HL-60 (cell line): ENCODE measurements around the gene IRGC.

ENCODE experiments used
- DNase-seq, 2 experiments: peaks; one replicate each; pipeline ENCODE4 v3.0.0-alpha.2; 2010 to 2020; ENCODE audit warnings: low read depth in 1 of 2, low spot score in 1 of 2
- H3K27ac ChIP-seq: fragments of 250-450 bp; sonication (Bioruptor Pico); replicated peaks from 2 replicates; pipeline ENCODE4 v1.5.1; 2020; ENCODE audit warnings: mild to moderate bottlenecking, moderate library complexity
- H3K27me3 ChIP-seq: fragments of 250-450 bp; sonication (Bioruptor Pico); 2 replicates; pipeline ENCODE4 v1.5.1; 2021; ENCODE audit warnings: mild to moderate bottlenecking, moderate library complexity; ENCODE audit not compliant: insufficient read depth, poor library complexity, severe bottlenecking
- H3K4me3 ChIP-seq: replicated peaks from 2 replicates; pipeline ENCODE4 v1.5.1; 2011; ENCODE audit warnings: mild to moderate bottlenecking, control low read depth, low read length; ENCODE audit not compliant: insufficient read depth
- GABPA ChIP-seq: IDR thresholded peaks from 2 replicates; pipeline ENCODE4 v1.6.1; 2012; ENCODE audit warnings: low read depth
- POLR2AphosphoS5 ChIP-seq: IDR thresholded peaks from 2 replicates; pipeline ENCODE4 v1.6.1; 2012; ENCODE audit warnings: low read depth
- SPI1 ChIP-seq: IDR thresholded peaks from 2 replicates; pipeline ENCODE4 v1.6.1; 2012; ENCODE audit warnings: low read depth, mild to moderate bottlenecking, borderline replicate concordance
- TF ChIP-seq, protein P1 (sequence below): IDR thresholded peaks from 2 replicates; pipeline ENCODE4 v1.6.1; 2012; ENCODE audit warnings: low read depth; ENCODE audit not compliant: insufficient replicate concordance
- TF ChIP-seq, protein P2 (sequence below): IDR thresholded peaks from one replicate; pipeline ENCODE4 v1.5.1; 2011; ENCODE audit warnings: low read length, control low read depth, inconsistent platforms; ENCODE audit not compliant: insufficient read depth

The IRGC gene

DNA sequence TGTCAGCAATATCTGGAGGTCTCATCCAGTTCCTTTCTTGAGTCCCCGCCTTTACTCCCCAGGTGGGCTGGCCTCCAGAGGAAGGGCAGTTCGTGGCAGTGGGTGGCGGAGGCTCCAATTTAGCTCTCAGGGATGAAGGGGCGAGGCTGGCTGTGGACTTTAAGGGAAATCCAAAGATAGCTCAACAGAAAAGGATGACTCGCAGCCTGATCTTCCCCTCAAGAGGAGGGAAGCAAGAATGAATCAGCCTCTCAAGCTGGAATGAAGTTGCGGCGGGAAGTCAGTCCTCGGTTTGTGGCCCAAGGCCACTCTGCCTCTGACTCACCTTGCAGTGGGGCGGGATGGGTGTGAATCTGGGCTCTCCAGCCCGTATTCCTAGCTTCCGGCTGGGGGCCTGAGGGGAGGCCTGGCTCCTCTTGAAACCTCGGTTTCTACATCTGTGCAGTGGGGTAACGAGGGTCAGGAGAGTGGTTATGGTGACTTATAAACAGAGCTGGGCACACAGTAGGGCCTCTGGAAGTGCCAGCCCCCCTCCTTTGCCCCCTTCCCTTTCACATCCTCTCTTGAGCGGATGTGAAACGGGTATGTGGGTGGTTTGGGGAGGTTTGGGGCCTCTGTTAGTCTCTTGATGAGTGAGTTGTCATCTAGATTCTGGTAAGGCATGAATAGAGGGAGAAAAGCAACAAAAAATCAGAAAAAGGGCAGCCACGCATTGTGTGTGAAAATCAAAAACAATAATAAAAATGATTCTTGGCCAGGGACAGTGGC is 49.4 kb downstream of the IRGC start:
- Histone ChIP-seq H3K4me3 (no peak overlapping the region), H3K27ac (0 out of 2 replicates have a peak overlapping the region, but pooled peaks have one; percentile 5), H3K27me3 (no peaks in the 10 kb centered on the region)
- DNase-seq: peak in 1 of 2 experiments; percentile 90
- TF ChIP-seq, protein P1, sequence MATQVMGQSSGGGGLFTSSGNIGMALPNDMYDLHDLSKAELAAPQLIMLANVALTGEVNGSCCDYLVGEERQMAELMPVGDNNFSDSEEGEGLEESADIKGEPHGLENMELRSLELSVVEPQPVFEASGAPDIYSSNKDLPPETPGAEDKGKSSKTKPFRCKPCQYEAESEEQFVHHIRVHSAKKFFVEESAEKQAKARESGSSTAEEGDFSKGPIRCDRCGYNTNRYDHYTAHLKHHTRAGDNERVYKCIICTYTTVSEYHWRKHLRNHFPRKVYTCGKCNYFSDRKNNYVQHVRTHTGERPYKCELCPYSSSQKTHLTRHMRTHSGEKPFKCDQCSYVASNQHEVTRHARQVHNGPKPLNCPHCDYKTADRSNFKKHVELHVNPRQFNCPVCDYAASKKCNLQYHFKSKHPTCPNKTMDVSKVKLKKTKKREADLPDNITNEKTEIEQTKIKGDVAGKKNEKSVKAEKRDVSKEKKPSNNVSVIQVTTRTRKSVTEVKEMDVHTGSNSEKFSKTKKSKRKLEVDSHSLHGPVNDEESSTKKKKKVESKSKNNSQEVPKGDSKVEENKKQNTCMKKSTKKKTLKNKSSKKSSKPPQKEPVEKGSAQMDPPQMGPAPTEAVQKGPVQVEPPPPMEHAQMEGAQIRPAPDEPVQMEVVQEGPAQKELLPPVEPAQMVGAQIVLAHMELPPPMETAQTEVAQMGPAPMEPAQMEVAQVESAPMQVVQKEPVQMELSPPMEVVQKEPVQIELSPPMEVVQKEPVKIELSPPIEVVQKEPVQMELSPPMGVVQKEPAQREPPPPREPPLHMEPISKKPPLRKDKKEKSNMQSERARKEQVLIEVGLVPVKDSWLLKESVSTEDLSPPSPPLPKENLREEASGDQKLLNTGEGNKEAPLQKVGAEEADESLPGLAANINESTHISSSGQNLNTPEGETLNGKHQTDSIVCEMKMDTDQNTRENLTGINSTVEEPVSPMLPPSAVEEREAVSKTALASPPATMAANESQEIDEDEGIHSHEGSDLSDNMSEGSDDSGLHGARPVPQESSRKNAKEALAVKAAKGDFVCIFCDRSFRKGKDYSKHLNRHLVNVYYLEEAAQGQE: no peak
- TF ChIP-seq, protein P2, sequence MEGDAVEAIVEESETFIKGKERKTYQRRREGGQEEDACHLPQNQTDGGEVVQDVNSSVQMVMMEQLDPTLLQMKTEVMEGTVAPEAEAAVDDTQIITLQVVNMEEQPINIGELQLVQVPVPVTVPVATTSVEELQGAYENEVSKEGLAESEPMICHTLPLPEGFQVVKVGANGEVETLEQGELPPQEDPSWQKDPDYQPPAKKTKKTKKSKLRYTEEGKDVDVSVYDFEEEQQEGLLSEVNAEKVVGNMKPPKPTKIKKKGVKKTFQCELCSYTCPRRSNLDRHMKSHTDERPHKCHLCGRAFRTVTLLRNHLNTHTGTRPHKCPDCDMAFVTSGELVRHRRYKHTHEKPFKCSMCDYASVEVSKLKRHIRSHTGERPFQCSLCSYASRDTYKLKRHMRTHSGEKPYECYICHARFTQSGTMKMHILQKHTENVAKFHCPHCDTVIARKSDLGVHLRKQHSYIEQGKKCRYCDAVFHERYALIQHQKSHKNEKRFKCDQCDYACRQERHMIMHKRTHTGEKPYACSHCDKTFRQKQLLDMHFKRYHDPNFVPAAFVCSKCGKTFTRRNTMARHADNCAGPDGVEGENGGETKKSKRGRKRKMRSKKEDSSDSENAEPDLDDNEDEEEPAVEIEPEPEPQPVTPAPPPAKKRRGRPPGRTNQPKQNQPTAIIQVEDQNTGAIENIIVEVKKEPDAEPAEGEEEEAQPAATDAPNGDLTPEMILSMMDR: no peak
- TF ChIP-seq SPI1 (no peak), POLR2AphosphoS5 (no peak; the same call in none of the 2 replicates), GABPA (no peak)

DNA sequence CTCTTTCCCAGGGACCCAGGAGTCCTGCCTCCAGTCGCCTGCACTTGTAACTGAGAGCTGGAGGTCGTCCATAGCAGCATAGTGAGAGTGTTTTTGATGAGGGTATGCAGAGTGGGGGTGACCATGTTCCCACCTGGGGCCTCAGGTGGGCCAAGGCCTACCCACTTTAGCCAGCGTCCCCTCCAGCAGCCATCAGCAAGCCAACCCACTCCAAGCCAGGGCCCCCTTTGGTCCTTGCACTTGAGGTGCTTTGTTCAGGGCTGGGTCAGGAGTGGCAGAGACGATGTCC is 50.8 kb downstream of the IRGC start:
- no peak for DNase-seq
- TF ChIP-seq GABPA: no peak
- TF ChIP-seq, protein P2: no peak
- no peak for TF ChIP-seq POLR2AphosphoS5
- TF ChIP-seq SPI1: no peak
- TF ChIP-seq, protein P1: no peak
- no peak overlapping the region for H3K4me3 ChIP-seq
- no peaks in the 10 kb centered on the region for H3K27me3 ChIP-seq
- H3K27ac ChIP-seq: peak overlapping the region; percentile 80

GRCh38 chr19:43767316-43767715 is 51.4 kb downstream of the IRGC start:
- Histone ChIP-seq H3K27me3 (no peaks in the 10 kb centered on the region), H3K4me3 (no peak overlapping the region), H3K27ac (peak overlapping the region; percentile 80)
- no peak for TF ChIP-seq GABPA
- no peak for TF ChIP-seq POLR2AphosphoS5
- TF ChIP-seq SPI1: no peak
- TF ChIP-seq, protein P1: no peak
- TF ChIP-seq, protein P2: no peak
- DNase-seq: no peak
